Activated naive CD4-positive, alpha-beta T cell treated with anti-CD3 and anti-CD28 coated beads, Interleukin-2, amount 50 U/mL, for 24 hours (primary cell): Measurements from ENCODE around the gene MTURN.

Experiments used
- H3K27ac Mint-ChIP-seq: one replicate; pipeline ENCODE4 v1.8.0; 2021; ENCODE audit warnings: mild to moderate bottlenecking, mixed read lengths
- H3K27me3 Mint-ChIP-seq: one replicate; pipeline ENCODE4 v1.8.0; 2021; ENCODE audit warnings: mixed read lengths
- H3K36me3 Mint-ChIP-seq: one replicate; pipeline ENCODE4 v1.8.0; 2021; ENCODE audit warnings: mixed read lengths
- H3K4me1 Mint-ChIP-seq: one replicate; pipeline ENCODE4 v1.8.0; 2021; ENCODE audit warnings: mixed read lengths
- H3K4me3 Mint-ChIP-seq: one replicate; pipeline ENCODE4 v1.8.0; 2021; ENCODE audit warnings: mild to moderate bottlenecking, mixed read lengths
- H3K9me3 Mint-ChIP-seq: one replicate; pipeline ENCODE4 v1.8.0; 2021; ENCODE audit warnings: mixed read lengths

MTURN gene

DNA sequence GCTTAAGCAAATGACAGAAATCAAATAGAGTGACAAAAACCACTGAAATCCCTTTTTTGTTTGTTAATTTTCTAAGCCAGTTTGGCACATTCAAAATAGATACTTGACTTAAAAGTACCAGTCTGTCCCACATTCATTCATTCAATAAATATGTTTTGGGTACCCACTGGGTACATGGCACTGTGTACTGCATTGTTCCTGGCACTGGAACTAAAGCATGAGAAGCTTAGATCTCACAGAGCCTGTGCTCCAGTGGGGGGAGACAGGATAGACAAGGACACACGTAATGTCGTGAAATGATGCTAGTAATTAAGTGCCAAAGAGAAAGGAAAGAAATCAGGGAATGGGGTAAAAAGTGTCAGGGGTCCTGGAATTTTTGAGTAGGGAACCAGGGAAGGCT is 13.0 kb downstream of the MTURN start:
- no peaks in the 10 kb centered on the region for H3K27me3 Mint-ChIP-seq
- H3K9me3 Mint-ChIP-seq, result no peaks in the 10 kb centered on the region
- no peaks in the 10 kb centered on the region for H3K36me3 Mint-ChIP-seq
- no peaks in the 10 kb centered on the region for H3K4me1 Mint-ChIP-seq
- no peak overlapping the region for H3K27ac Mint-ChIP-seq
- no peak overlapping the region for H3K4me3 Mint-ChIP-seq

DNA sequence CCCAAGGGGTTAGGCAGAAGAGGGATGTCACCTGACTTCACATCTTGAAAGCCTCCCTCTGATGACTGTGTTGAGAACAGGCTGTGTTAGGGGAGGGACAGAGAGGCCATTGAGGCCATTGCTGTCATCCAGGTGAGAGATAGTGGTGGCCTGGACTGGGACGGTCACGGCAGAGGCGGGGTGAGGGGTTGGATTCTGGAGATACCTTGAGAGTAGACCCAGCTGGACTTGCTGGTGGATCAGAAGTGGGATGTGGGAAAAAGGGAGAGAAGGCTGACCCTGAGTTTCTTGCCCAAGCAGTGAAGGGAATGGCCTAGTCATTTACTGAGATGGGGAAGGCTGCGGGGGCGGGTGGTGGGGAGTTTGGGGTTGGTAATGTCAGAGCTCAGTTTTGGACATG is 13.6 kb downstream of the MTURN start:
- Mint-ChIP-seq H3K36me3 (no peaks in the 10 kb centered on the region), H3K27me3 (no peaks in the 10 kb centered on the region), H3K27ac (no peak overlapping the region), H3K9me3 (no peaks in the 10 kb centered on the region), H3K4me1 (no peaks in the 10 kb centered on the region), H3K4me3 (no peak overlapping the region)

DNA sequence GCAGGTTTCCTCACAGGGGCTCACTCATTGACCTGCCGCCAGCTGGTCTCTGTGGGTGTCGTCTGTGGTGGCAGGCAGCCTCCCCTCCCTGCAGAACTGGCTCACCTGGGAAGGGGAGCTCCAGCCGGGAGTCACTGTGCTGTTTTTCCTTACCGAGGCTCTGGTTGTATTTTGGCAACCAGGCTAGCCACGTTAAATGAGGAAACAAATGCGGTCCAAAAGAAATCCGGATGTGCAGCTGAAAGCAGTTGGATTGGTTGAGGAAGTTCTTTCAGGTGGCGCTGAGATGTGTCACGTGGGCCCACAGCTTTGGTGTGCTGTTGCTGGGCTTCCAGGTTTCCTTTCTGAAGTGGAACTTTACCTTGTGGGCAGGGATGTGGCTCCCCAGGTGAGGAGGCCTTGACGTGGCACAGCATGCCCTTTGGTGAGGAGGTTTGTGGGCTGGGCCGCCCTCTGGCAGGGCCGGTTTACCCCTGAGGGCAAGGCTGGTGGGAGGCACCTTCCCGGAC is 14.2 kb downstream of the MTURN start:
- no peaks in the 10 kb centered on the region for H3K9me3 Mint-ChIP-seq
- no peaks in the 10 kb centered on the region for H3K27me3 Mint-ChIP-seq
- no peaks in the 10 kb centered on the region for H3K36me3 Mint-ChIP-seq
- H3K4me3 Mint-ChIP-seq, result peak overlapping the region; percentile 51
- H3K4me1 Mint-ChIP-seq, result no peaks in the 10 kb centered on the region
- peak overlapping the region; percentile 75 for H3K27ac Mint-ChIP-seq

DNA sequence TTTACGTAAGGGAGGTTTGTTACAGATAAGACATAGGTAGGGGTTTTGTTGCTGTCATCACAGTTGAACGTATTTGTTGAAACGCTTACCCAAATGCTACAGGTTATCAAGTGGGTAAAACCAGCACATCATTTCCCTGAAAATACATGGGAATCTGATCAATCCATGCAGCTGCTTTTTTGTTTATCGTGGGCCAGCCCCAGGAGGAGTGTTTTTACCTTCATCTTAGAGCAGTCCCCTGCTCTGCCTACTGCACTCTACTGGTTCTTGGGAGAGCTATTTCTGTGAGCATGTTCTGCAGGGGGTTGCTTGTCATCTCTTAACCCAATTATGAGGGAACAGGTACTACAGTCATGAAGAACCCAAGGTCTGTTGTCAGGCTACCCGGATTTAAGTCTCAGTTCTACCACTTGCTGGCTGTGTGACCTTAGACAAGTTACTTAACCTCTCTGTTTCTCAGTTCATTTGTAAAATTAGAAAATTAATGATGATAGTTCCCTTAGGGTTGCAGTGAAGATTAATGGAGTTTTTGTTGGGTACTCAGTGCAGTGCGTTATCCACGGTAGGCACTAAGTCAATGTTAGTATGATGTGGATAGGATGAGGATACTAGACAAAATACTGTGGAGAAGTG is 15.0 kb downstream of the MTURN start:
- peak overlapping the region; percentile 51 for H3K4me3 Mint-ChIP-seq
- no peaks in the 10 kb centered on the region for H3K4me1 Mint-ChIP-seq
- H3K9me3 Mint-ChIP-seq, result no peaks in the 10 kb centered on the region
- no peaks in the 10 kb centered on the region for H3K36me3 Mint-ChIP-seq
- no peaks in the 10 kb centered on the region for H3K27me3 Mint-ChIP-seq
- H3K27ac Mint-ChIP-seq, result no peak overlapping the region

DNA sequence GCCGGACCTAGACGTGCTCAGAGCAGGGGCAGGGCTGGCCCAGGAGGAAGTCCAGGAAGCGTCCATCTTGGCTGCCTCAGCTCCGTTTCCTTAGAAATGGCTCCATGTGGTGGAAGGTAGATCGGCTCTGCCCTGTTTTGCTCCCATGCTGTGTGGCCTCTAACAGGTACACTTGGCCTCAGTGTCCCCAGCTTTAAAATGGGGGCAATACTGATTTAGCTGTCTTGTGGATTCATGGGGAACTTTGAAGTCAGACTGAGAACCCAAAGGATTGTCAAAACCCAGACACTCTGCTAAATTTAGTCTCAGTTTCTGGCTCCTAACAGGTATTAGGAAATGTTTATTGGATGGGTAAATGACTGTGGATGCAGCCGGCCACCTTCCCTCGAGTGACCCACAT is 15.9 kb downstream of the MTURN start:
- no peaks in the 10 kb centered on the region for H3K9me3 Mint-ChIP-seq
- H3K27me3 Mint-ChIP-seq, result no peaks in the 10 kb centered on the region
- H3K27ac Mint-ChIP-seq, result no peak overlapping the region
- H3K4me1 Mint-ChIP-seq, result peaks cover 4% of the 10 kb centered on the region
- no peak overlapping the region for H3K4me3 Mint-ChIP-seq
- H3K36me3 Mint-ChIP-seq, result no peaks in the 10 kb centered on the region

DNA sequence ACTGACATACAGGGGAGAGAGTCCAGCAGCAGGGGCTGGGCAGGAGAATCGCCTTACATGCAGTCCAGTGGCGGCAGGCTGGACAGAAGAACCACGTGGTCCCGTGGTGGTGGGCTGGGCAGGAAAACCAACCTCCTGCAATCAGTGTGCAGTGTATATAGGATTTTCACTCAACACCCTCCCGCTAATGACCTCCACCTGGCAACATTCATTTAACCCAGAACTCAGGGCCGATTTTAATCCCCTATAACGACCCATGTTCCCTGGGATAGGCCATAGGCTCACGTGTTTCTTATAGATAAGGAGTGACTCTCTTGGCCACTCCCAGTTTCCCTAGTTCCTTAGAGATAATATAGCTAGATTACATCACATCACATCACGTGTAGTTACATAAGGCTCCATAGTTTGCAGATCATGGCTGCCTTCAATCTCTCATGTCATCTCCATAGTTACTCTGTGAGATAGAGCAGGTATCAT is 19.4 kb downstream of the MTURN start:
- Mint-ChIP-seq H3K4me3 (no peak overlapping the region), H3K27ac (no peak overlapping the region), H3K9me3 (no peaks in the 10 kb centered on the region)

DNA sequence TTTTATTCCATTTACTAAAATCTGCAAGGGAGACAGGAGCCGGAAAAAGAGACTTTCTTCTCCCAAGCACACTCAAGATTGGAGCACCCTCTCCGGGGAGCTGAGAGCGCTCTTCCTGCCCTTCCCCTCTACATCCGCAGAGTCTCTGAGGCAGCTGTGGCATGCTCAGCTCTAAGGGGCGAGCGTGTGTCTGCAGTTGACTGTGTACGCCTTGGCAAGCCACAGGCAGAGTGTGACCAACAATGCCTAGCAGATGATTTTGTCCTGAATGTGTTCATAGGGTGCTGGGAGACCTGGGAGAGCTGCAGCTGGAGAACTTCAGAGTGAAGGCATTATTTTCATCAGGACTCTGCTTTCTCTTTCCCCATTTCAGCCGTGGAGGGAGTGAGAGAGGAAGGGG is 20.7 kb downstream of the MTURN start:
- no peaks in the 10 kb centered on the region for H3K9me3 Mint-ChIP-seq
- peaks cover 42% of the 10 kb centered on the region for H3K4me1 Mint-ChIP-seq
- H3K27me3 Mint-ChIP-seq, result no peaks in the 10 kb centered on the region
- H3K36me3 Mint-ChIP-seq, result peaks cover 1% of the 10 kb centered on the region
- H3K27ac Mint-ChIP-seq, result no peak overlapping the region
- no peak overlapping the region for H3K4me3 Mint-ChIP-seq

More for the DNA sequence above, 19.4 kb downstream of the MTURN start:
- Mint-ChIP-seq H3K27me3 (no peaks in the 10 kb centered on the region), H3K36me3 (no peaks in the 10 kb centered on the region), H3K4me1 (peaks cover 29% of the 10 kb centered on the region)

DNA sequence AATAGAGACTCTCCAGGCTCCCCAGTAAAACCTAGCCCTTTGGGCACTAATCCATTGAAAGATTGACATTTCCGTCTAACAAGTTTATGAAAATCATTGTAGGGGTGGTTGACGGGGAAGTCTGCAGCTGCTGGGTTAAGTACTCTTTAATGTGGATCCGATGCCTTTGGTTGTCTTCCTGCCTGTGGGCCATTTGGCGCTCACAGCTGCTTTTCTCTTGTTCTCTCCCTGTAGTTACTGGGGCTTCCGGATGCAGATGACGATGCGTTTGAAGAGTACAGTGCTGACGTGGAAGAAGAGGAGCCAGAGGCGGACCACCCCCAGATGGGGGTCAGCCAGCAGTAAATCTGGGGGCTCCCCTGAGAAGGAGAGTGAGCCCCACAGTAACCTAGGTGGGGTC is 22.4 kb downstream of the MTURN start:
- Mint-ChIP-seq H3K4me1 (peaks cover 53% of the 10 kb centered on the region), H3K27me3 (no peaks in the 10 kb centered on the region), H3K27ac (peak overlapping the region; percentile 87), H3K9me3 (no peaks in the 10 kb centered on the region), H3K4me3 (peak overlapping the region; percentile 70), H3K36me3 (peaks cover 1% of the 10 kb centered on the region)

DNA sequence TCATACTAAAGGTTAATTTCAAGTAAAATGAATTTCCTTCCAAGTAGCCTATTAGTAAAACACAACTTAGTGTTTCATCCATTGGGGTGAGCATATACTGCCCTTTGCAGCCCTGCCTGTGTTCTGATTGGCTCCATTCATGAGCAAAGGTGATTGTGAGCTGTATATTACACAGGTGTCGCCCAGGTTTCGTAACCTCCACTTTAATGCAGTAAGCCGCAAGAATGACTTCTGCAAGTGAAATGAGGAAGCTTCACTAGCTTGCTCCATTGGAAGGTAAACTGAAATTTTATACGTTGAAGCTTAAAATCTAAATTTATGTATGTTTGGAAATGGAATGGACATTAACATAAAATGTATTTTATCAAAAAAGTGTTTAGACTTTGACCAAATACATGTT is 24.4 kb downstream of the MTURN start:
- Mint-ChIP-seq H3K4me1 (peaks cover 66% of the 10 kb centered on the region), H3K27me3 (no peaks in the 10 kb centered on the region), H3K9me3 (no peaks in the 10 kb centered on the region), H3K4me3 (no peak overlapping the region), H3K36me3 (peaks cover 1% of the 10 kb centered on the region), H3K27ac (no peak overlapping the region)

DNA sequence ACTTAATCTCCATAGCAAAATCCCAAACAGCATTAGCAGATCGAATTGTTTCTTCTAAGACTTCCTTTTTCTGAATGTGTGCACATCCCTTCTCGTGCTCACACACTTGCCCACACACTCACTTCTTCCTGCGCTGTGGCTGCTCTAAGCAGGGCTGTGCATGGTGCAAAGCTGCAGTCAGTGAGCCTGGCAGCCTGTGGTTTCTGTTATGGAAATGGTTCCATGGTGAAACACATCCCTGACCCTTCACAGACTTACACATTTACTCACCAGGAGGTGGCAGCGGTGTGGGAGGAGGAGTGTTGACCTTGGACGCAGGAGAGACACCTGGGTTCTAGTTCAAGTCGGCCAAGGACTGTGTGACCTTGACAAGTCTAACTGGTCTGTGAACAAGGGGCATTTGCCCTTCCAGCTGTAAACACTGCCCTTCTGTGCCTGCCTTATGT is 24.9 kb downstream of the MTURN start:
- Mint-ChIP-seq H3K27me3 (no peaks in the 10 kb centered on the region), H3K36me3 (peaks cover 1% of the 10 kb centered on the region)

DNA sequence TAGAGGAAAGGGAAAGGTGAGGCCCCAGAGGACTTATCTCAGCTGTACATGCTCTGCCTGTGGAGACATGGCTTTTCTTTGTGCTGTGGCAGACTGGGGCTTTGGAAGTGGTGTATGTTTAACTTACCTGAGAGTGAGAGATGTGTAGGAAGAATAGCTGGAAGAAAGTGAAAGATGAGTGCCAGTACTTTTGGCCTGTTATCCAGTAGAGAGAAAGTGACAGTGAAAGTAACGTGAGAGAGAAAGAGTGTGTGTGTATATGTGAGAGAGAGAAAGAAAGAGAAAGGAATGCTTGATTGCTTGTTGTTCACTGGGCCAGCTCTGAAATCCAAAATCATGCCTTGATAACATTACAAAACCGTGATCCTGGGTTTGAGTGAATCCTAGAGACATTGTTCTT is 25.5 kb downstream of the MTURN start:
- Mint-ChIP-seq H3K27me3 (no peaks in the 10 kb centered on the region), H3K9me3 (no peaks in the 10 kb centered on the region), H3K27ac (no peak overlapping the region), H3K4me3 (no peak overlapping the region), H3K36me3 (peaks cover 1% of the 10 kb centered on the region), H3K4me1 (peaks cover 70% of the 10 kb centered on the region)

More for the DNA sequence above, 24.9 kb downstream of the MTURN start:
- Mint-ChIP-seq H3K9me3 (no peaks in the 10 kb centered on the region), H3K4me1 (peaks cover 70% of the 10 kb centered on the region), H3K4me3 (no peak overlapping the region), H3K27ac (no peak overlapping the region)

DNA sequence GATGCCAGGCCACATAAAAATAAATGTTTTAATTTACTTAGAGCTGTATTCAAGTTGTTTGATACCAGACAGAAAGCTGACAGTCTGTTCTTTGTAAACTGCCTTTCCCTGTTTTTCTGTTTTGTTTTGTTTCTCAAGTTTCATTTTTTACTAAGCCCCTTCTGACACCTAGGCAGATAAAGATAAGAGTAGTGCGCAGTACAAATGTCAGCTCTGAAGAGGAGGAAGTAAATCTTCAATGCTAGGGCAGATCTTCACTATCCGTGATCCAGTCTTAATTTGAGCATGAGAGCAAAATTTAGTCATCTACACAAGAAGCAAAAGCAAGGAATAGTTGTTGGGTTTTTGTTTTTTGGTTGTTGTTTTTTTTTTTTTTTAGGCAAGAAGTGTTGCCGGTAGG is 27.3 kb downstream of the MTURN start:
- Mint-ChIP-seq H3K4me1 (peaks cover 58% of the 10 kb centered on the region), H3K27me3 (no peaks in the 10 kb centered on the region), H3K36me3 (peaks cover 1% of the 10 kb centered on the region), H3K9me3 (no peaks in the 10 kb centered on the region), H3K4me3 (peak overlapping the region; percentile 17), H3K27ac (peak overlapping the region; percentile 20)

DNA sequence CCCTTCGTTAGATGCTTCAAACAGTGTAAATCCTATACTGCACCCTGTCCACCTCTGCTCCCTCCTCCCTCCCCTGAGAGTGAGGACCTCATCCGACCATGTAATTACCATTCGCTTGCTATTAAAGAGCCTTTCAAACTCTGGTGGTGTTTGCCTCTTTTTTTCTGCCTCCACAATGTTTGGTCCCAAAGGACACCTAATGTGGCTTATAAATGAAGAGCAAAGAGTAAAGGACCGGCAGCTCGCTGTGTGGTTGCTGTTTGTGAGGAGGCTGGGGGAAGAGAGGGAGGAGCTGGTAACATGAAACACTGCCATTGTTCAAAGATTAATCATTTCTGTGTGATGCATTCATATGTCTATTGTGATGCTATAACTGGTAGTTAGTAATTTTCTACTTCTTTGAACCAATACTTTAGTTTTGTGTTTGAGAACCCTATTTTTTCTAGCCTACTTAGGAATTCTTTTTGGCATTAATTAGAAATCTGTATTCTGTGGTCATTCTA is 27.9 kb downstream of the MTURN start:
- Mint-ChIP-seq H3K4me3 (peak overlapping the region; percentile 63), H3K27ac (peak overlapping the region; percentile 56), H3K36me3 (peaks cover 1% of the 10 kb centered on the region), H3K9me3 (no peaks in the 10 kb centered on the region), H3K27me3 (no peaks in the 10 kb centered on the region), H3K4me1 (peaks cover 52% of the 10 kb centered on the region)

DNA sequence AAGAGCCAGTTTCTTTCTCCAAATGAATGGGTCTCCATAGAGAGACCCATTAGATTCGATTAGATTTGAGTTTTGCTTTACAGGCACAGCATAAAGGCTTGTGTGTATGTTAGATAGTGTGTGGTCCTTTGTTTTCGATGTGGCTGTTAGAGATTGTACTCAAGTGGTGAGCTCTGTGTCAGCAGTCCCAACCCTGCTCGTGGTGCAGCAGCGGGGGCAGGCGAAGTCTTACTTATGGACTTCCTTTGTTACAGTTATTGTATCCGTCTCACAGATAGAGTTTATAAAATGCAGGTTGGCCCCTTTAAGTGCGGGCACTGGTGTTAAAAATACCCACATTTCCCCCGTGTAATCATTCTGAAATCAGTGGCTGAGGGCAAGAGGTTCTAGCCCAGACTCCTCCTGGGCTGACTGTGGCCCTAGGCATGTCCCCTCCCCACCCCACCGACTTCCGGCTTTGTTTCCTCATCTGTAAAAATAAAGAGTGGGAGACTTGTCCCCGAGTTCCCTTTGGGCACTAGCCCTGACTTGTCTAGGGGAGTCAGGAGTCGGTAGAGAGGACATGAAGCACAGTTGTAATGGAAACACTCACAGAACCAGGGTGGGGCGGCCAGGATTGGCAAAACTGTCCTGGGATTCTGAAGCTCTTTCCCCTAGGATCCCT is 28.6 kb downstream of the MTURN start:
- H3K4me3 Mint-ChIP-seq, result peak overlapping the region; percentile 45
- H3K36me3 Mint-ChIP-seq, result peaks cover 1% of the 10 kb centered on the region
- no peaks in the 10 kb centered on the region for H3K27me3 Mint-ChIP-seq
- H3K27ac Mint-ChIP-seq, result no peak overlapping the region
- peaks cover 48% of the 10 kb centered on the region for H3K4me1 Mint-ChIP-seq
- no peaks in the 10 kb centered on the region for H3K9me3 Mint-ChIP-seq

DNA sequence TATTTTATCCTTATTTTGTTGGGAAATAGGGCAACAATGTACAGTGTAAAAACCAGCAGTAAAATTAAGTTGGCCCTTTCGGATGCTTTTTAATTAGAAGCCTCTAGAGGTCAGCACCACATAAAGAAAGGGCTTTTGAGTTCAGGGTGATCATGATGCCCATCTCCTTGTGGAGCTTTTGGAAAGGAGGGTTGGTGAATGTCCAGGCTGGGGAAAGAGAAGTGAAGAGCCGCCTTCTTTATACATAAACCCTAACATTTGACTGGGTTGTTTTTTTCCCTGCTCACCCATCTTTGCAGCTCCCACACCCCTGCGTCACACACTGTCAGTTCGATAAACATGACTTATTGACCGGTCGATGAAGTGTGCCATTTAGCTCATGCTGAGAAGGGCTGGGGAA is 29.8 kb downstream of the MTURN start:
- H3K27ac Mint-ChIP-seq, result no peak overlapping the region
- H3K9me3 Mint-ChIP-seq, result no peaks in the 10 kb centered on the region
- H3K36me3 Mint-ChIP-seq, result peaks cover 1% of the 10 kb centered on the region
- H3K27me3 Mint-ChIP-seq, result no peaks in the 10 kb centered on the region
- peaks cover 38% of the 10 kb centered on the region for H3K4me1 Mint-ChIP-seq
- H3K4me3 Mint-ChIP-seq, result no peak overlapping the region

DNA sequence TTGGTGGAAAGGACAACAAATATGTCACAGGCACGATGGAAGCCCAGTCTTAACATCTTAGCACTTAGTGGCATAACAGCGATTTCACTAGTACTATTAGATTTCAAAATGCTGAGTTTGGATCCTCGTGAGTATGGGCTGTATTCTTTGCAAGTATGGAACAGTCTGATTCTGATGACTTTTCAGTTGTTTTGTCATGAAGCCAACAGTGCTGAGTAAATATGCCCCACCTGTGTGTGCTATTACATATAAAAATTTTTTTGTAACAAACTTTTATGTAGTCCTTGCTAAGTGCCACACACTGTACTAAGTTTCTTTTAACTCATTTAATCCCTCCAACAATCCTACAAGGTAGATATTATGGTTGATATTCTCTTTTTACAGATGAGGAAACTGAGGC is 30.8 kb downstream of the MTURN start:
- no peak overlapping the region for H3K27ac Mint-ChIP-seq
- H3K9me3 Mint-ChIP-seq, result no peaks in the 10 kb centered on the region
- no peaks in the 10 kb centered on the region for H3K36me3 Mint-ChIP-seq
- H3K27me3 Mint-ChIP-seq, result no peaks in the 10 kb centered on the region
- no peak overlapping the region for H3K4me3 Mint-ChIP-seq
- H3K4me1 Mint-ChIP-seq, result peaks cover 27% of the 10 kb centered on the region
